ENCODE data around the gene KIFAP3.

- TF ChIP-seq CTCF (conservative IDR thresholded peaks at IDR 0.05; ENCODE audit: low read length), result no peak
- no peak for TF ChIP-seq EZH2phosphoT487 (IDR thresholded peaks at IDR 0.05; ENCODE audit: borderline replicate concordance, low read depth, low read length)
Observed at GRCh38 chr1:169901115-169901514, 173.4 kb downstream of the KIFAP3 start.

All from OCI-LY7 (cell line).